GM10266 (cell line): Measurements from ENCODE around the gene PLD5.

Experiments used
- DNase-seq: peaks from one replicate; pipeline ENCODE4 v3.0.0; 2012; ENCODE audit errors: extremely low spot score
- TF ChIP-seq, protein P1 (sequence below): IDR thresholded peaks from 2 replicates; pipeline ENCODE4 v1.5.1; 2012; ENCODE audit warnings: mild to moderate bottlenecking, low read depth; ENCODE audit not compliant: control insufficient read depth, insufficient read depth; ENCODE audit errors: missing control alignments

The PLD5 gene

GRCh38 chr1:242056988-242057744 is 467.3 kb downstream of the PLD5 start:
- no peak for DNase-seq
- TF ChIP-seq, protein P1, sequence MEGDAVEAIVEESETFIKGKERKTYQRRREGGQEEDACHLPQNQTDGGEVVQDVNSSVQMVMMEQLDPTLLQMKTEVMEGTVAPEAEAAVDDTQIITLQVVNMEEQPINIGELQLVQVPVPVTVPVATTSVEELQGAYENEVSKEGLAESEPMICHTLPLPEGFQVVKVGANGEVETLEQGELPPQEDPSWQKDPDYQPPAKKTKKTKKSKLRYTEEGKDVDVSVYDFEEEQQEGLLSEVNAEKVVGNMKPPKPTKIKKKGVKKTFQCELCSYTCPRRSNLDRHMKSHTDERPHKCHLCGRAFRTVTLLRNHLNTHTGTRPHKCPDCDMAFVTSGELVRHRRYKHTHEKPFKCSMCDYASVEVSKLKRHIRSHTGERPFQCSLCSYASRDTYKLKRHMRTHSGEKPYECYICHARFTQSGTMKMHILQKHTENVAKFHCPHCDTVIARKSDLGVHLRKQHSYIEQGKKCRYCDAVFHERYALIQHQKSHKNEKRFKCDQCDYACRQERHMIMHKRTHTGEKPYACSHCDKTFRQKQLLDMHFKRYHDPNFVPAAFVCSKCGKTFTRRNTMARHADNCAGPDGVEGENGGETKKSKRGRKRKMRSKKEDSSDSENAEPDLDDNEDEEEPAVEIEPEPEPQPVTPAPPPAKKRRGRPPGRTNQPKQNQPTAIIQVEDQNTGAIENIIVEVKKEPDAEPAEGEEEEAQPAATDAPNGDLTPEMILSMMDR = no peak

DNA sequence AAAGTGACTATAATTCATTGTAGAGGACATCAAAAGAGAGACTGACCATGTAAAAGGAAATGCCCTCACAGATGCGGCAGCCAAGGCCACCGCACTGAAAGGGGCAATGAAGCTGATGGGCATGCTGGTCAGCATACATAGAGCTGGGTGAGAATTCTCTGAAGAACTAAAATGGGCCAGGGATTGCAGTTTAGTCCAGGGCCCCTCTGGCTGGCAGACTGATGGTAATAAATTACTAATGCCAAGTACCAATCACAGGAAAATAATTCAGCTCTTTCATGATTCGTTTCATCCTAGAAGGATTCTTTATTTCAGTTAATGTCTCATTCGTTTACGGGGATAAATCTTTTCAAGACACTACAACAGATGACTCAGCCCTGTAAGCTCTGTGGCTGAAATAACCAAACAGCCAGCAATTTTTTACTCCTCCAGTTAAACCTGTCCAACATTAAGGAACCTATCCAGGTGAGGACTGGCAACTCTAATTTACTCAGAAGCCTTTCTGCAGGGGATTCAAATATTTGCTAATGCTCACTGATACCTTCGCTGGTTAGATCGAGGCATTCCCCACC is 468.7 kb downstream of the PLD5 start:
- TF ChIP-seq, protein P1 = no peak
- no peak for DNase-seq

- no peak for DNase-seq
- TF ChIP-seq, protein P1 = no peak
These were observed 481.3 kb downstream of the PLD5 start for GRCh38 chr1:242043165-242043564.

DNA sequence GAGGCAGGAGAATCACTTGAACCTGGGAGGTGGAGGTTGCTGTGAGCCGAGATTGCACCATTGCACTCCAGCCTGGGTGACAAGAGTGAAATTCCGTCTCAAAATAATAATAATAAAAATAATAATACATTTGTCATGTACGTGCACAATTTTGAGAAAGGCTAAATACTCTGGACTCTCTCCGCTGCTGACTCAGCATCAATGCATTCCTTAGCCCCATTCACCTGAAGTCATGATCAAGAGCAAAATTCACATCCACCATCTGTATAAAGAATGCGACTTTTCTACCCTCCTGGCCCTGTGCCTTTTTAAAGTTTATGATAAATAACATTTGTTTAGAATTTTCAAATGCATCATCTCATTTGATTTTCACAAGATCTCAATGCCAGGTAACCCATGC is 490.1 kb downstream of the PLD5 start:
- DNase-seq = no peak
- TF ChIP-seq, protein P1 = no peak

DNA sequence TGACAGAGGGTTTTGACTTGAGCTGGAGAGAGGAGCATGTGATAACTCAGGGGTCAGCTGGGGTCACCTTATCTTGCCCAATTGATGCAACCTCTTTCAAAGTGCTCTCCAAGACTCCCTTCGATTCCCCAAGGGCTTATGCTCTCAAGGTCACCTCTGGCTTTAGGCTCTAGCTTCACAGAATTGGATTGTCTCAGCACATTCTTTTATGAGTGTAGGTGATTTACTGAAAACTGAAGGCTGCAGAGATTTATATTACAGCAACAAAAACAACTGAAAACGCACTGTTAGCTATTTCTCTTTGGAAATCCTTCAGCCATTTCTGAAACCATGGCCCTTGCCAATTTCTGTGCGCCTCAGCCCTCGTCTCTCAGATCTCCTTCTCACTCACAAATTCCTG is 491.1 kb downstream of the PLD5 start:
- no peak for DNase-seq
- TF ChIP-seq, protein P1 = no peak
